Astrocyte of the spinal cord (primary cell): ENCODE data around the gene PCP4.

Source experiments
- DNase-seq: peaks from one replicate; pipeline ENCODE4 v3.0.0; 2011; ENCODE audit warnings: low read depth, low spot score
- H3K4me3 ChIP-seq: 2 replicates; pipeline ENCODE4 v1.5.1; 2011; ENCODE audit warnings: low read depth, mild to moderate bottlenecking, low read length, moderate library complexity
- CTCF ChIP-seq: IDR thresholded peaks from 2 replicates; pipeline ENCODE4 v1.5.1; 2012; ENCODE audit warnings: low read depth, mild to moderate bottlenecking, low read length, inconsistent platforms
- in situ Hi-C: cut with HindIII; loops from 2 replicates; pipeline ENCODE4 v1.10.0; 2017; ENCODE audit warnings: low sequenced_read_pairs

The PCP4 gene

DNA sequence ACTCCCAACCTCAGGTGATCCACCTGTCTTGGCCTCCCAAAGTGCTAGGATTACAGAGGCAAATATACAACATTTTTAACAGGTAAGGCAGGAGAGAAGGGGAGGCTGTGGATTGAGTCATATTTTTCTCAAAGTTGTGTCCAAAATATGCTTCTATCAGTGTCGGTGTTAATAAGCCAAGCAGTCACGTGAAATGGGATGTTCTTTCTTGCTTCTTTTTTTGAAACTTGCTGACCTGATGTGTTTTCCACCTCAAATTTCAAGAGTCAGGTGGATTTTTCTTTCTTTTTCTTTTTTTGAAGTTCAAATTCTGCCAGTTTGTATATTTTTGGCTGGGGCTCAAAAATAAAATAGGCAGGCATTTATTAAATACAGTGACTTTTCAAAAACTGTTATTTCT lies 91.5 kb downstream of the PCP4 start:
- no peak for DNase-seq

DNA sequence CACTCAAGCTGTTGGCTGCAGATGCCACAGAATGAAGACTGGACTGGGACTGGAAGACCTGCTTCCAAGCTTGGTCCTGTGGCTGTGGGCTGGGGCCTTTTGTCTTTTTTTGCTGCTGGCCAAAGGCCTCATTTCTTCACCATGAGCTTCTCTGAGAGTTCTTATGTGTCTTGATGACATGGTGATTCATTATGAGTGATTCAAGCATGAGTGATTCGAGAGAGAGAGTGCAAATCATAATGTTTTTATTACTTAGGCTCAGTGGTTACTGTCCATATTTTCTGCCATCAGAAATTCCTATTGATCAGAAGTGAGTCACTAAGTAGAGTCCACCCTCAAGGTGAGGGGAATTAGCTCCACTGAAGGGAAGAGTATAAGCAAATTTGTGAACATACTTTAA lies 94.0 kb downstream of the PCP4 start:
- H3K4me3 ChIP-seq = no peak overlapping the region
- DNase-seq = peak; percentile 8
- in situ Hi-C loops = no loop called here
- no peak for TF ChIP-seq CTCF

More for the DNA sequence above, 91.5 kb downstream of the PCP4 start:
- no peak for TF ChIP-seq CTCF
- H3K4me3 ChIP-seq = no peak overlapping the region
- in situ Hi-C loops = no loop called here

GRCh38 chr21:39965026-39965425 lies 97.8 kb downstream of the PCP4 start:
- in situ Hi-C loops = no loop called here
- no peak for DNase-seq
- TF ChIP-seq CTCF = no peak
- H3K4me3 ChIP-seq = no peak overlapping the region

GRCh38 chr21:39966786-39967185 lies 99.5 kb downstream of the PCP4 start:
- H3K4me3 ChIP-seq = no peak overlapping the region
- no peak for DNase-seq
- in situ Hi-C loops = no loop called here
- no peak for TF ChIP-seq CTCF

- no peak for DNase-seq
- no peak for TF ChIP-seq CTCF
- in situ Hi-C loops = no loop called here
- no peak overlapping the region for H3K4me3 ChIP-seq
Measured at GRCh38 chr21:39968010-39968409, 100.8 kb downstream of the PCP4 start.

- no peak for DNase-seq
- no peak overlapping the region for H3K4me3 ChIP-seq
- in situ Hi-C loops = no loop called here
- no peak for TF ChIP-seq CTCF
Measured at GRCh38 chr21:39969691-39970364, 102.6 kb downstream of the PCP4 start.
